Subcutaneous adipose tissue (tissue), 4 donors: Measurements from ENCODE around the gene GRIK2. TPM values are rescaled to one million over a fixed set of nuclear protein-coding genes. Genes with fewer than 3 reads are reported as not detected.

Experiments
- CTCF ChIP-seq: fragments of 450-650 bp; IDR thresholded peaks from one replicate; pipeline ENCODE4 v1.5.1; 2016; ENCODE audit warnings: low read depth, mild to moderate bottlenecking, control low read depth, antibody characterized with exemption, moderate library complexity
- total RNA-seq, 4 donors: library from RNA; depleted of rRNA; stranded (reverse); fragments of >200 nt; gene quantifications; one replicate each; pipeline ENCODE4 v1.1.0, GENCODE V29; 2016

The GRIK2 gene
- total RNA-seq, 4 donors from 2014 or later: 0.19 to 1.5 (median 0.81) TPM

- no peak for TF ChIP-seq CTCF
Observed at GRCh38 chr6:102022281-102022680, 628.8 kb downstream of the GRIK2 start.

- no peak for TF ChIP-seq CTCF
Observed at GRCh38 chr6:102022803-102023202, 629.3 kb downstream of the GRIK2 start.

GRCh38 chr6:102023977-102024657 is 630.6 kb downstream of the GRIK2 start:
- TF ChIP-seq CTCF: no peak

GRCh38 chr6:102026649-102027048 is 633.1 kb downstream of the GRIK2 start:
- no peak for TF ChIP-seq CTCF

- no peak for TF ChIP-seq CTCF
Observed at GRCh38 chr6:102028176-102028575, 634.7 kb downstream of the GRIK2 start.

GRCh38 chr6:102038964-102039363 is 645.5 kb downstream of the GRIK2 start:
- no peak for TF ChIP-seq CTCF

- TF ChIP-seq CTCF: no peak
Observed at GRCh38 chr6:102039441-102039840, 645.9 kb downstream of the GRIK2 start.
